Muscle of arm (tissue), 12 donors: ENCODE data around the gene DLD. TPM values are rescaled to one million over a fixed set of nuclear protein-coding genes. Genes with fewer than 3 reads are reported as not detected.

Source experiments
- DNase-seq: peaks from one replicate; pipeline ENCODE4 v3.0.0-alpha.2; 2013
- polyA plus RNA-seq, 12 donors: library from polyadenylated mRNA; unstranded; fragments of 120-200 nt; gene quantifications; one replicate each; pipeline ENCODE4 v1.2.1, GENCODE V29; 2013; ENCODE audit not compliant: insufficient read length in 12 of 12

DLD gene
- polyA plus RNA-seq, 12 donors = 66.8 to 128 (median 93.4) TPM; not detected in 1

DNA sequence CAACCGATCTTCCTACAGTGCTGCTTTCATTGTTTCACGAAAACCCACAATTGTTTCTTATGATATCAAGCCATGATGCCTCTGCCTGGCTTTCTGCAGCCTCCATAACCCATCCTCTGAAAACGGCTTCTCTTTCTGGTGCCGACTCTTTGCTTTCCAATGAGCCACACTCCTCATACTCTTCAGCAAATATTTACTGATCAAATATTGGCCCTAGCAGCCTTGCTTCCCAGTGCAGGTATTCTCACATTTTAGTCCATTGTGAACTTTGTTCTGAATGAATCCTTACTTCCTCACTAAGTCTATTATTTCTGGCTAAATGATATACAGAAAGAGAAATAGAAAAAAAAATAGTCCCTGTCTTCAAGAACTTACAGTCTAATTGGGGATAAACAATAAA is 76.4 kb downstream of the DLD start:
- DNase-seq = no peak

DNA sequence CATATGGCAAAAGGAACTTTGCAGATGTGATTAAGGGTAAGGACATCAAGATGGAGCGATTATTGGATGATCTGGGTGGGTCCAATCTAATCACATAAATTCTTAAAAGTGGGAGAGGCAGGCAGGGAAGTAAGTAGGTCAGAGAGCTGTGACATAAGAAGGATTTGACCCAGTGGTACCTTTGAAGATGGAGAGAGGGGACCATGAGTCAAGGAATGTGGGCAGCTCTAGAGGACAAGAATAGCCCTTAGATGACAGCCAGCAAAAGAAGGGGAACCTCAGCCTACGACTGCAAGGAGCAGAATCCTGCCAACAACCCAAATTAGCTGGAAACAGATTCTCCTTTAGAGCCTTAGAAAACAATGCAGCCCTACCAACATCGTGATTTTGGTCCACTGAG is 77.5 kb downstream of the DLD start:
- no peak for DNase-seq

DNA sequence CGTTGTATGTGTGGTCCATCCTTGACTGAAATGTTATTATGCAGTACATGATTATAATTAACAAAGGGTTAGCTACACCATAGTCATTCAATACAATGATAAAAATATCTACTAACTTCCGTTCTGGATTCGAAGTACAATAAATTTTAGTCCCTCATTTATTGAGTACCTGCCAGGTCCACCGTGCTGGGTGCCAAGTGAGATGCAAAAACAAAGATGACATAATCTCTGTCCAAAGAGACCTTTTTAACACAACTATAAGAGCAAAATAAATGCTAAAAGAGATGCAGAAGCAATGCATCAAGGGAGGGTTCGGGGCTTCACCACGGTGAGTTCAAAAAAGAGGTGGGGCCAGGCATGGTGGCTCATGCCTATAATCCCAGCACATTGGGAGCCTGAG is 78.9 kb downstream of the DLD start:
- no peak for DNase-seq

Other genes starting within 250 kb of the DLD start
- gene SLC26A4, start 230.4 kb upstream of the DLD start, polyA plus RNA-seq = 1 to 10 TPM in 4 of 12 donors, under 1 TPM in 6, not detected in 2; 0.50 to 1.6 (median 0.96) TPM
- gene CBLL1, start 147.0 kb upstream of the DLD start, polyA plus RNA-seq = 10 to 100 TPM in 11 of 12 donors, not detected in 1; 18.0 to 29.5 (median 21.2) TPM
- gene SLC26A3, start 88.0 kb upstream of the DLD start, polyA plus RNA-seq = 10 to 100 TPM in 1 of 12 donors, under 1 TPM in 1, not detected in 10; 0.25 to 26.6 TPM
- 100 to 1,000 TPM; 115 to 810 (median 515) TPM for gene LAMB1, start 112.0 kb downstream of the DLD start, polyA plus RNA-seq
- gene LAMB4, start 239.2 kb downstream of the DLD start, polyA plus RNA-seq = 10 to 100 TPM in 1 of 12 donors, 1 to 10 TPM in 2, under 1 TPM in 7, not detected in 2; 0.27 to 24.3 (median 0.50) TPM